NCI-H1694 treated with DMSO at 0.1 percent for 48 hours (cell line): ENCODE results near the gene KPTN.
"Not testable (repeated sequence)": the region's sequence is repeated elsewhere in the genome, so short reads cannot be mapped to it uniquely, and the experiment has no call there.

Experiments used
- DNase-seq: peaks from one replicate; lab custom pipeline; 2025; lab: John Stamatoyannopoulos, UW

The KPTN gene

DNA sequence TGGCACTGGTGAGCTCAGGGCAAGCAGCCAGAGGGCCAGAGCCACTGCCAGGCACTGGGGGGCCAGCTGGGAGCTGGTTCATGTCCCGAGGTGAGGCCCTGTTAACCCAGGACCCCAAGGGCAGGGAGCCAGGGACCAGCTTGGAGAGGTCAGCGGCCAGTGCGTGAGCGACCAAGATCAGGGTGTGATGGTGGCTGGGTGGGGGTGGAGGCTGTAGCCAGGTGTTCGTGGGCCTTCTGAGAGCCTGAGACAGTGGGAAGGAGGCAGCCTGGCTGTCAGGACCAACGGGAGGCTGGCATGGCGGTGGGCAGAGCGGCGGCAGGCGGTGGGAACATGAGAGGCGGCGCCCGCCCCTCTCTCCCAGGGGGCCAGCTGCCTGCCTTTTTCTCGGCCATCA, 8.1 kb upstream of the KPTN start:
- DNase-seq, result no peak

DNA sequence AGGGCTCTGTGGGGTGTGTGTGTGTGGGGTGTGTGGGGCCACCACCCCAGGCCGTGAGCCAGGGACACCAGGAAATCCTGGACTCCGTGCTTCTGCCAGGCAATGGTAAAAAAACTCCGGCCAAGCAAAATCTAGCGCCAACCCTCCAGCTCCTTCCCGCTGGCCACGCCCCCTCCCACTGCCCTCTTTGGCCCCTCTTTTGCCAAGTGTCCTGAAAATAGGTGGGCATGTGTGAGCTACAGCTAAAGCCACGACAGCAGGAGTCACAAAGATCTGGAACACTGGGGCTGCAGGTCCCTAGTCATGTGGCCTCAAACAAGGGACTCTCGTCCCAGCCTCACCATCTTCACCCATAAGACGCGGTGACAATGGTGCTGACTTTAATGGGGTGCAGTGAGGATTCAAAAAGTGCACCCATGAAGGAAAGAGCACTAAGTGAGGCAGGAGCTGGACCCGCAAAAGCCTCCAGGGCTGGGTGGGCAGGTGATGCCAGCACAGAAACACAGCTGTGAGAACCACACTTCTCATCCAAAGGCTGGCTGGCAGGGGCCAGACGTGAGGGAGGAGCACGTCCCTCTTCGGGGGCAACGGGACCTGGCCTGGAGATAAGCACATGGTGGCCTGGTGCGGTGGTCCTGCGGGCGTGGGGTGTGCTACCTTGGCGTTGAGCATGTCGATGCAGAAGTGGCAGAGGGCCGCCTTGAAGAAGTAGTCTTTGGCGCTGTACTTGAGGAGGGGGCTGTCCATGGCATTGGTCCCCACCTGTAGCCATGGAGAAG, 7.5 kb upstream of the KPTN start:
- DNase-seq, result no peak

DNA sequence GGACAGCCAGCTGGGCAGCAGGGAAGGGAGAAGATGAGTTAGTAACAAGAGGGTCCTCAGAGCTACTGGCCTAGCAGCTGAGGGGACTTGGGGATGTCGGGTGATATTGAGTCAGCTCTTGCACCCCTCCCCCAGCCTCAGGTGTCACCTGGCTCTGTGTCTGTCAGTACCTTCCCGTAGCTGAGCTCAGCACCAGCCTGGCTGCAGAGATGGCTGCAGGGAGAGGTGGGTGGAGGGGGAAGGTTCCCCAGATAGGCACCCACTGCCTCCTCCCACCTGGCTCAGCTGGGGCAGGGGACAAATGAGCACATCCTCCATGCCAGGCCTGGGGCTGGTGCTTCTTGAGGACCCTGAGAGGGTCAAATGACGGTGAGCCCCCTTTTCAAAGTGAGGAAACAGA, 6.8 kb upstream of the KPTN start:
- no peak for DNase-seq

DNA sequence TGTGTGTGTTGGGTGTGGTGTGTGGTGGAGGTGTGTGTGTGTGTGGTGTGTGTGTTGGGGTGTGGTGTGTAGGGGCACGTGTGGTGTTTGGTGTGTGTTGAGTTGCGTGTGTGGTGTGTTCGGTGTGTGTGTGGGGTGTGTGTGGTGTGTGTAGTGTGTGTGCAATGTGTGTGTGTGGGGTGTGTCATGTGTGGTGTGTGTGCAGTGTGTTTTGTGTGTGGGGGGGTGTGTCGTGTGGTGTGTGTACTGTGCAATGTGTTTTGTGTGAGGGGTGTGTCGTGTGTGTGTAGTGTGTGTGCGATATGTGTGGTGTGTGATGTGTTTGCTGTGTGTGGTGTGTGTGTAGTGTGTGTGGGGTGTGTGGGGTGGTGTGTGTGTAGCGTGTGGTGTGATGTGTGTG, 6.0 kb upstream of the KPTN start:
- no peak for DNase-seq

DNA sequence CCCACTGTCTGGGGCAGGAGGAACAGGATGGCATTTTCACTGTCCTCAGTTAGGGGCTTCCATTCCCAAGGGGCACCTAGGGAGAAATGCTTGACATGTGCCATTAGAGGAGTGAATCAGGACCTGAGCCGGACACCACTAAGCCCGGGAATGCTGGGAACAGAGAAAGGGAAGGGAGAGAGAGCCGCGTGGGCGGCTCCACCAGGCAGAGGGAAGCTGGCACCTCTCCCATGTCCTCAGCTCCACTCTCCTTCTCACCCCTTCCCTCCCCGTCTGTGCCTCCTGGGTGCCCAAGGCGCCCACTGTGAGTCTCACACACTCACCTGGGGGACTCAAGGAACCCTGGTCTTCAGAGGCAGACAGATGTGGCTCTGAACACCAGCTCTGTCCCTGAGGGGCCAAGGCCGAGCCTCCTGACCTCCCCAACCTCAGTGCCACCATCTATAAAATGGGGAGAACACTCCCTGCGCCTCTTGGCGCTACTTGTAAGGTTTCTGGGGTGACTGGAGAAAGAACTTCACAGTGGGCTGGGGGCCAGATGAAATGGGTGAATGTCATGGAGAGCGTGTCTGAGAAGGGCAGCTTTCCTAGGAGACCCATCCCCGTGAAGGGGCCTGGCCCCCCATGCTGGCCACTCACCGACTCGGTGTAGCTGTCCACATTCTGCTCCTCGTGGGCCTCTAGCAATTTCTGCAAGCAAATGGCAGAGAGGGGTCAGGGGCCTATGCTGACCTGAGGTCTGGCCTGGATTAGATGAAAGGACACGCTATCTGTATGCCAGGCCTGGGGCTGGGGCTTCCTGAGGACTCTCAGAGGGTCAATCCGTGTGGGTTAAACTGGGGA, 5.3 kb upstream of the KPTN start:
- no peak for DNase-seq

DNA sequence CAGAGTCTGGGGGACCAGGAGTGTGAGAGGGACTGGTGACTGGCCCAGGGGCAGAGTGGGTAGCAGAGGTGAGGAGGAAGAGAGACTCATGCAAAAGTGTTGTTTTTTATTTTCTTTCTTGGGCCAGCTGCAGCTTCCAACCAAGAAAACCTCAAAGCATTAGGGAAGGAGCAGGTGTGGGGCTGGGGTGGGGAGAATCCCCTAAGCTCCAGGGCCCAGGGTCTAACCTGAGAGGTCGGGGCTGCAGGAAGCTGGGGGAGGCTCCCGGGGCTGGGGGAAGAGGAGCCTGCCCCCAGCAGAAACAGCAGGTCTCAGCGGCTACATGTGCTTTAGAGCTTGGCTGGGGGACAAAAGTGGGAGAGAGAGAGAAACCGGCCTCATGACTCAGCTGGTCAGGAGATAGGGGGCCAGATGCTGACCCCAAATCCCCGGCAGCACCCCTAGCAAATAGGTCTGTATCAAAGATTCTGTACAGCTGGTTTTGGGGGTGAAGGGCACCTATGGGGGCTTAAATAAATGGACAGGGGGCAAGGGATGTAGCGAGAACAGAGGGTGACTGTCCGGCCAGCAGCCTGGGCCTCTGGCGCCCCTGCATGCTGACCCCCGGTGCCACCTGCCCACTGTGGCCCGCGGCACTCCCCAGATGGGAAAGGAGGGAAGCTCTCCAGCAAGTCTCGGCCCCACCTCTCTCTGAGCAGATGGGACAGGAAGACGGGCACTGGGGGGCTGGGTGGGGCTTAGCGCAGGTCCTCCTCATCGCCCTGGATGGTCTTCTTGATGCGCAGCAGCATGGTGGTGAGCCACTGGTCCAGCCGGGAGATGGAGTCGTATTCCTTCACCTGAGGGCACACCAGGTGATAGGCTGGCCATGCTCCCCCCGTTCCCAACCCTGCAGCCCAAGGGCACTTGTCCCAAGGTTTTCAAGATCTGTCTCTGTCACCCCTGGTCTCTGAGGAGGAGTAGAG, 3.8 kb upstream of the KPTN start:
- DNase-seq, result no peak

DNA sequence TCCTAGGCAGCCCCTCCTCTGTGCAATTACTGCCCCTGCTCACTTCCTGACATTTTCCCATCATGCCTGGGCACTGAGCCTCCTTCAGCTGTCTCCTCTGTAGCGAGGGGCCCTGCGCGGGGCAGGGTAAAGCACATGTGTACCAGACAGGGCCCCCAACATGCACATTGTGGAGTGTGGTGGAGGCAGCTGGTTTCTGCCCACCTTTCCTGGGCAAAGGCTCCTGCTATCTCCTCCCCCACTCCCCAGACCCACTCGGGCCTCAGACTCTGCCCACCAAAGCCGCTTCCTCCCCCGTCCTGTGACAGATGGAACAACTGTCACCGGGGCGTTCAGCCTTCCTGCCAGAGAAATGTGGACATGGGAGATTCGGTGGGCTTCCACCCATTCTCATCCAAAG, 2.9 kb upstream of the KPTN start:
- peak; percentile 31 for DNase-seq

DNA sequence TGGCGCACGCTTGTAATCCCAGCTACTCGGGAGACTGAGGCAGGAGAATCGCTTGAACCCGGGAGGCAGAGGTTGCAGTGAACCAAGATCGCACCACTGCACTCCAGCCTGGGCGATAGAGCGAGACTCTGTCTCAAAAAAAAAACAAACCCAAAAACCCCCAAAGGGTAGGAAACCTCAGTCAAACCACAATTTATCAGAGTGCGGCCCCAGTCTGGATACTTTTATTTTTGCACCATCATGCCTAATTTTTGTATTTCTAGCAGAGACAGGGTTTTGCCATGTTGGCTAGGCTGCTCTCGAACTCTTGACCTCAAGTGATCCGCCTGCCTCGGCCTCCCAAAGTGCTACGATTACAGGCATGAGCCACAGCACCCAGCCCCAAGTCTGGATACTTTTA, 2.2 kb upstream of the KPTN start:
- DNase-seq, result not testable (repeated sequence)

DNA sequence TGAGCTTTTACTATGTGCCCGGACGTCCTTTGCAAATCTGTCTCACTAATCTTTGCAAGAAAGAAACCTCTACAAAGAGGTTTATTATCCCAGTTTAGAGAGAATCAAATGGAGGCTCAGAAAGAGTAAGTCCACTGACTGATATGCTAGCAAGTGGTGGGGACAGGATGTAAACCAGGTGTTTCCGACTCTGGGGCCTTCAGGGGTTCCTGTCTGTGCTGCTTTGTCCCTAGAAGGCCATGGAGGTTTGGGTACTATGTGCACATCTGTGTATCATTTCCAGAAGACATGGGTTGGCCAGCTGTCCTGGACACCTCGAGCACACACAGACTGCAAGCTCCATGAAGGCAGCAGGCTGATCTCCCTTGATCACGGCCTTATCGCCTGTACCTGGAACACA, 1.2 kb upstream of the KPTN start:
- no peak for DNase-seq

DNA sequence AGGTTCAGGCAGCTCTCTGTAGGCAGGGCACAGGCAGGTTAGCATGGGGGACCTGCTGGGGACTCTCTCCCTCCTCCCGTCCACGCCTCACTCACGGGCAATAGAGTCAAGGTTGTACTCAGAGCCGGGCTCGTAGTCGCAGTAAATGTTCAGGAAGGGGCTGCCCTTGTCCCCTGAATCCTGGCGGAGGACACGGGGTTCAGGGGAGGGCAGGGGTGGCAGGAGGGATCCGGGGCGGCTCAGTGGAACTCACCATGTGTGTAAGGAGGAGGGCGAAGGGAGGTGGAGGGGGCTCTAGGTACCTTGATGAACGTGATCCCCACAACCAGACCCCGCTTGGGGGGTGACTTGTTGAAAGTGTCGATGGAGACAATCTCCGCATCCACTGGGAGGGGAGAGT, 819 bp downstream of the KPTN start:
- no peak for DNase-seq

DNA sequence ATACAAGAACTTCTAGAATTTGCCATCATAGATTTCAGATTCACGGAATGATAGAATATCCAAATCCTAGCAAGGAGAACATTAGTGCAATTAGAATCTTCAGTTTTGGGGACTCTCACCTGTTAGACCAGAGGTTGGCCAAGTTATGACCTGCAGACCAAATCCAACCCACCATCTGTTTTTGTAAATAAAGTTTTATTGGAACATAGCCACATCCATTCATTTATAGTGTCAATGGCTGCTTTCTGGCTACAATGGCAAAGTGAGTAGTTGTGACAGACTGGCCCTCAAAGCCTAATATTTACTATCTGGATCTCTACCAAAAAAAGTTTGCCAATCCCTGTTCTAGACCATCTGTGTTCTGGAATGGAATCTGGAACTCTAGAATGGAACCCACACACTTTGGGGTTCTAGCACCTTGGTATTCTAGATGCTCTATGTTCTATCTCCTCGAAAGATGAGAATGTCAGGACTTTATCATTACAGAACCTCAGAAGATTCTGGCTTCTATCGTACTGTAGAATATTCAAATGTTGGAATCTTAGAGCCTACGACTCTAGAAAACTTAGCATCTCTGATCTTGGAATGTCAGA, 2.5 kb downstream of the KPTN start:
- no peak for DNase-seq

DNA sequence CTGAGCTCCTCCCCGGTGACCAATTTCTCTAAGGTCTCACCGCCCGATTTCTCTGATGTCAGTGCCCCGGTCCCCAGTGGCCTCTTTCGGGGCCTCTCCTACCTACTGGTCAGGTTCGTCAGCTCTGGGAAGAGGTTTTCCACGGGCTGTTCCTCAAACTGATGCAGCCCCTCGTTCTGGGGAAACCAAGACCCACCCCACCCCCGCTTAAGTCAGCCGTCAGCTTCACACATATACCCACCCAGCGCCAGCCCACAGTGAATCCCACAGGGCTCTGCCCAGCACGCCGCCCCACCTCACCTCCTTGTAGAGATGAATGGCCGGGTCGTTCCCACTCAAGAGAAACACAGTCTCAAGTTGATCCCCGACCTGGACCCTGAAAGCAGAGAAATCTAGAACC, 3.4 kb downstream of the KPTN start:
- DNase-seq, result no peak

DNA sequence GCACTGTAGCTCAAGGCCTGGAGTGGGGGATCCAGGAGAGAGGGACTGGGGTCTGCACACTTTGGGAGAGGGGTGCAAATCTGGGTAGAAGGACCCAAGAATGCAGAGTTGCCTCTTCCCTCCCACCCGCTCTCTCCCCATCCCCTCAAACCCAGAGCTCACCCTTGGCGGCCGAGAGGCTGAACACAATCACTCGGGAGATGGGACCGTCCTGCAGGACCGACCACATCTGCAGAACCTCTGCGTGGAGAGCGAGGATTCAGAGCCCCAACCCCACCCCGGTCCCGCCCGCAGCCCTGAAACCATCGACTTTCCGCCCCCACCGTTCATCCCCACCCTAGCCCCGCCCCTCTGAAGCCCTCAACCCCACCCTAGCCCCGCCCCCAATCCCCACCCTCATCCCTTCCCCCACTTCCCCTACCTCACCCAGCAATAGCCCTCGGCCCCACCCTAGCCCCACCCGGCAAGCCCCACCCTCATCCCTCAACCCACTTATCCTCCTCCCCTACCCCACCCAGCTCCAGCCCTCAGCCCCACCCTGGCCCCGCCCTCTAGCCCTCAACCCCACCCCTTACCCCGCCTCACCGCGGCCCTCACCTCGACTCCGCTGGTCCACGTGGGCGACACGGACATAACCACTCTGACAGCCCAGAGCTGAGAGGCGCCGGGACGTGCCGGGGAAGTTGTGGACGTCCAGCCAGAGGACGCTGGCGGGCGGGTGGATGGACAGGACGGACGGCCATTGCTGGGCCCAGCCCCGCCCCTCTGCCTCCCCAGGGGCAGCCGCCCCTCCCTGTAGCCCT, 4.1 kb downstream of the KPTN start:
- DNase-seq, result no peak

DNA sequence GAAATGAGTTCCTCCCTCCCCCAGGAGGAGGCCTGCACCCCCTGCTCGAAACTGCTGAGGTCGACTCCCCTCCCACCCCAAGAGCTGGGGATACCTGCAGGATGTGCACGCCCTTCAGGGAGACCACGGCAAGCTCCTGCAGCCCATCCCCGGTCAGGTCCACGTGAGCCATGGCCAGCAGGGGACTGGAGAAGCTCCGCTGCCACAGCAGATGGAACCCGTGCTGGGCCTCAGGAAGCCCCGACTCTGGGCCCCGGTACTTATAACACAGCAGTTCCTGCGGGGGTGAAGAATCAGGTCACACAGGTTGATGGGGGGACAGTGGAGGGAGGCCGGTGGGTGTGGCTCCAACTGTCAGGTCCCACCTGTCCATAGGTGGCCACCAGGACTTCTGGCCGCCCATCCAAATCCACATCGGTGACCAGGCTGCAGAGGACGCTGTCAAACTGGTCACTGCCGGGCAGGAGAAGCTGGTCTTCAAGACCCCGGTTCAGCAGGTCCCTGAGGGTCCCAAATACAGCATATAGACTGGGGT, 7.5 kb downstream of the KPTN start:
- DNase-seq, result no peak

DNA sequence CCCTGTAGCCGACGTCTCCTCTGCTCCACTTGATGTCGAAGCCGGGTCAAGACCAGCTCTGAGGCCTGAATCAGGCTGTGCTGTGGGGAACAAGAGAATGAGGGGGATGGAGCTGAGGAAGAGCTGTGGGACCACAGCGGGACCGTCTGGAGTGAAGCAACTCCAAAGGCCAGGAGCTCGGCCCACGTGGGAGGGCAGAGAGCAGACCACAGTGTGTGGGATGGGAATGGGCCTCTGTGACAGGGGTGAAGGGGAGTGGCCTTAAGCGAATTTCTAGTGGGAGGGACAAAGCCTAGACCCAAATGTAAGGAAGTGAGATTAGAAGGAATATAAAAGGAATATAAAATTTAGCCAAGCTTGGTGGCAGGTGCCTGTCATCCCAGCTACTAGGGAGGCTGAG, 8.6 kb downstream of the KPTN start:
- no peak for DNase-seq

DNA sequence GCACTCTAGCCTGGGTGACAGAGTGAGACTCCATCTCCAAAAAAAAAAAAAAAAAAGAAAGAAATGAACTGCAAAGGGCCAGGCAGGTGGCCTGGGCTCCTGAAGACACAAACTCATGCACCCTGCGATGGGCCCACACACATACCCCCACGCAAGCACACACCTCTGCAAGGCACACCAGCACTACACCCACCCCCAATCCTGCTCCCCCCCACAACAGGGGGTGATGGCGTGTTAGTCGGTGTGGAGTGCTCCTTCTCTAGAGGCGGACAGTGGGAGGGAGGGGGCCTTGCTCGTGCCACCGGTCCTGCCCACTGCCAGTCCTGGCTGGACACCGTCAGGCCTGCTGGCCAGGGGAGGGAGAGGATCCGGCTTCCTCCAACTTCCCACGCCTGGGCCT, 10.7 kb downstream of the KPTN start:
- DNase-seq, result no peak

DNA sequence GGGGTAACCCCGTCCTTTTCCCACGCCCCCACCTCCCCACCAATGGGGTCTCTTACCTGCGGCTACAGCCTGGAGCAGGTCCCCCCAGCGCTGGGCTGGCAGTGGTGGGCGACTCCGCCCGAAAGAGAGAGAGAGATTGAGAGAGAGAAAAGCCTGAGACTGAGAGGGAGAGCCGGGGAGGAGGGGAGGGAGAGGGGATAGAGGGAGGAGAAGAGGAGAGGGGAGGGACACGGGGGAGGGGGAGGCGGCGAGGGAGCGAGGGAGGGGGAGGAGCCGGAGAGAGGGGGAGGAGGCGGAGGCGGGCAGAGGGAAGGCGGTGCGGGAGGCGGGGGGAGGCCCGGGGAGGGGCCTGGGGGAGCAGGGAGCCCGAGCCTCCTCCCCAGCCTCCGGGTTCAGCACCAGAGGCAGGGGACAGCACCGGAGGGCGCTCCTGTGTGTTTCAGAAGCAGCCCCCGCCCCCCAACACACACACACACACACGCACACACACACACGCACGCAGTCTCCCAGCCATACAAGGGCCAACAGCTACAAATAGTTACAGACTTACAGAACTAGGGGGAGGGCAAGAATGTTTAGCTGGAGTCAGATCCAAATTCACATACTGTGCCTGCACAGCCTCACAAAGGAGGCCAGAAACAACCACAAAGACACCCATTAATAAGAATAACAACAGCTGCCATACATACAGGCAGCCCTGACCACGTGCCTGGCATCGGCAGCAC, 12.1 kb downstream of the KPTN start, which contains the start of gene SLC8A2:
TSS of gene SLC8A2 (minus strand) at position 161 of the 725 bp plus-strand sequence. CDS start 5,490 bp downstream, outside the sequence.
- peak; percentile 72 for DNase-seq

DNA sequence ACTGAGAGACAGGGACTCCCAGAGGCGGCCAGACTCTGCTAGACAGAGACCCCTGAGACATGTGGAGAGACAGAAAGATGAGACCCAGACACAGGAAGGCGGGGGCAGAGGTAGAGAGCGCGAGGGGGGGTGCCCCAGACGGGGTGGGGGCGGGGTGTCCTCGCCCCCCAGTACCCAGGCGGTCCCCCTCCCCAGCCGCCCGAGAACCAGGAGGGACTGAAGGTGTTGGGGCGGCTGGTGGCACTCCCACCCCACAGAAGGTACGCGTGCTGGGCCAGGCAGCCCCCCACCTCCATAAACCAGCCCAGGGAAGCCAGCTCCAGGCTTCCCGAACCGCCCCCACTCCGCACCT, 12.7 kb downstream of the KPTN start:
- DNase-seq, result no peak

DNA sequence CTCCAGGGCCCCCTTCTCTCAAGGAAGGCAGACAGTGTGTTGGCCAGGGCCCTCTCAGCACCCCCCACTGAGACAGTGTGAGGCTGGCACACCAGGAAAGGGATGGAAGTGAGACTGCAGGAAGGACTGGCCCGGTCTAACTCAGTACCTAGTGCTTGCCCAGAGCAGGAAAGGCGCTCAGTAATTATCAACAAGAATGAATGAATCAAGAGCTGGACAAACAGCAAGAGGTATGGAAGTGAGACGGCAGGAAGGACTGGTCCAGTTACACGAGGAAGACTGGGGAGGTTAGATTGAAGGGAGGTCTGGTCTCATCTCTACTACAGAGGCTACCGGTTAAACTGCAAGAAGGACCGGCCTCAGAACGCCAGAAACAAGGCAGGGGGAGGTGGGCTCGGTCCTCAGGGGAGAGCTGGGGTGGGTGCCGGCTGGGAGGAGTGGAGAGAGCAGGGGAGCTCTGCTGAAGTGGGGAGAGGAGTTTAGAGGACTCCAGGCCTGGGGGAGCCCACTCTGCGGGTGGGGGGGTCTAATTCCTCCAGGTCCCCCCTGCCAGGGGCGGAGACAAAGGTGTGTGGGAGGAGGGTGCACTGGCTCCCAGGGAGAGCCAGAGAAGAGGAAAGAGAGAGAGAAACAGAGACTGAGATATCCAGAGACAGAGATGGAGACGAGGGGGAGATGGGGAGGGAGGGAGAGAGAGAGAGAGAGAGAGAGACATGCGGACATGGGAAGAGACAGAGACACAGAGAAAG, 13.4 kb downstream of the KPTN start:
- no peak for DNase-seq
